IMR-90 (cell line): ENCODE measurements around the gene SLC2A14. TPM values are rescaled to one million over a fixed set of nuclear protein-coding genes. Genes with fewer than 3 reads are reported as not detected.

Source experiments
- ATAC-seq: fragments of 200-7000 bp; cut with Tn5 transposase; 2 replicates; pipeline ENCODE4 v1.9.1; 2020; ENCODE audit warnings: low read depth, mild to moderate bottlenecking, moderate library complexity
- BruUV-seq: library from RNA; stranded (reverse); fragments of 400-500 nt; replicated peaks from 2 replicates; lab custom pipeline; 2021; lab: Mats Ljungman, UMichigan
- CTCF ChIA-PET: fragments of 300-600 bp; formaldehyde crosslinking; extraction: SDS; loops from one replicate; lab custom pipeline; 2021; ENCODE audit warnings: antibody characterized with exemption; lab: Yijun Ruan, JAX
- POLR2A ChIA-PET: fragments of 300-600 bp; sonication (Branson Sonifier 250); formaldehyde crosslinking; loops from one replicate; lab custom pipeline; 2022; ENCODE audit warnings: antibody characterized with exemption; ENCODE audit not compliant: unreplicated experiment; lab: Charles Lee
- DNase-seq: peaks from one replicate; pipeline ENCODE4 v3.0.0; 2013
- H2AFZ ChIP-seq: replicated peaks from 2 replicates; pipeline ENCODE3; 2013; ENCODE audit warnings: low read length, mild to moderate bottlenecking; ENCODE audit not compliant: poor library complexity
- H2AK5ac ChIP-seq: 2 replicates; pipeline ENCODE4 v1.6.1; 2013; ENCODE audit warnings: low read depth, low read length, inconsistent platforms
- H2AK9ac ChIP-seq: replicated peaks from 2 replicates; pipeline ENCODE3; 2013; ENCODE audit warnings: mild to moderate bottlenecking, low read depth, low read length, moderate library complexity; ENCODE audit not compliant: poor library complexity
- H2BK120ac ChIP-seq: 2 replicates; pipeline ENCODE4 v1.6.1; 2013; ENCODE audit warnings: low read depth, low read length, inconsistent platforms
- H2BK15ac ChIP-seq: 3 replicates; pipeline ENCODE4 v1.6.1; 2013; ENCODE audit warnings: low read depth, low read length, inconsistent platforms
- H2BK20ac ChIP-seq: 2 replicates; pipeline ENCODE4 v1.6.1; 2013; ENCODE audit warnings: low read depth, mild to moderate bottlenecking, inconsistent platforms, low read length, moderate library complexity
- H2BK5ac ChIP-seq: 2 replicates; pipeline ENCODE4 v1.6.1; 2013; ENCODE audit warnings: mild to moderate bottlenecking, low read depth, low read length, inconsistent platforms; ENCODE audit not compliant: poor library complexity, severe bottlenecking
- H3K14ac ChIP-seq: replicated peaks from 2 replicates; pipeline ENCODE4 v1.6.1; 2013; ENCODE audit warnings: low read depth, low read length, inconsistent platforms
- H3K18ac ChIP-seq: 2 replicates; pipeline ENCODE4 v1.6.1; 2013; ENCODE audit warnings: low read depth, low read length, control low read depth
- H3K23ac ChIP-seq: 2 replicates; pipeline ENCODE4 v1.6.1; 2013; ENCODE audit warnings: low read depth, low read length, inconsistent platforms
- H3K27ac ChIP-seq: 2 replicates; pipeline ENCODE4 v1.5.1; 2013; ENCODE audit warnings: mild to moderate bottlenecking, control low read depth, low read length; ENCODE audit not compliant: insufficient read depth
- H3K27me3 ChIP-seq: 2 replicates; pipeline ENCODE4 v1.6.1; 2013; ENCODE audit warnings: low read length; ENCODE audit not compliant: control insufficient read depth, insufficient read depth
- H3K36me3 ChIP-seq: 2 replicates; pipeline ENCODE4 v1.6.1; 2013; ENCODE audit warnings: low read length, mixed read lengths; ENCODE audit not compliant: control insufficient read depth, insufficient read depth
- H3K4ac ChIP-seq: 2 replicates; pipeline ENCODE4 v1.6.1; 2013; ENCODE audit warnings: low read depth, low read length, inconsistent platforms
- H3K4me1 ChIP-seq: 2 replicates; pipeline ENCODE4 v1.6.1; 2013; ENCODE audit warnings: low read length, mixed read lengths; ENCODE audit not compliant: control insufficient read depth, insufficient read depth
- H3K4me2 ChIP-seq: 2 replicates; pipeline ENCODE4 v1.6.1; 2013; ENCODE audit warnings: low read depth, mild to moderate bottlenecking, control low read depth, low read length, moderate library complexity
- H3K4me3 ChIP-seq: 2 replicates; pipeline ENCODE4 v1.5.1; 2013; ENCODE audit warnings: low read depth, mild to moderate bottlenecking, control low read depth, low read length, moderate library complexity; ENCODE audit not compliant: insufficient read depth
- H3K56ac ChIP-seq: 2 replicates; pipeline ENCODE4 v1.6.1; 2013; ENCODE audit warnings: low read length, inconsistent platforms; ENCODE audit not compliant: insufficient read depth; ENCODE audit errors: extremely low read depth
- H3K79me1 ChIP-seq, 2 experiments: 2 replicates each; pipeline ENCODE4 v1.6.1; 2013; ENCODE audit warnings: low read length in 2 of 2, inconsistent platforms in 1 of 2, low read depth in 1 of 2
- H3K9ac ChIP-seq: 2 replicates; pipeline ENCODE4 v1.6.1; 2013; ENCODE audit warnings: low read depth, low read length, control low read depth
- H3K9me1 ChIP-seq: 2 replicates; pipeline ENCODE4 v1.6.1; 2013; ENCODE audit warnings: low read length, inconsistent platforms; ENCODE audit not compliant: insufficient read depth
- H3K9me3 ChIP-seq: 2 replicates; pipeline ENCODE4 v1.6.1; 2013; ENCODE audit warnings: low read length; ENCODE audit not compliant: control insufficient read depth, insufficient read depth
- H4K20me1 ChIP-seq: 2 replicates; pipeline ENCODE4 v1.6.1; 2013; ENCODE audit warnings: low read length, inconsistent platforms; ENCODE audit not compliant: insufficient read depth
- H4K5ac ChIP-seq: 2 replicates; pipeline ENCODE4 v1.6.1; 2013; ENCODE audit warnings: mild to moderate bottlenecking, low read depth, low read length, control low read depth
- H4K8ac ChIP-seq, 2 experiments: 2 replicates each; pipeline ENCODE4 v1.6.1; 2013; ENCODE audit warnings: low read depth in 2 of 2, low read length in 2 of 2, control low read depth in 1 of 2, inconsistent platforms in 1 of 2
- H4K91ac ChIP-seq: 2 replicates; pipeline ENCODE4 v1.6.1; 2013; ENCODE audit warnings: low read depth, low read length, inconsistent platforms; ENCODE audit not compliant: insufficient read depth
- BHLHE40 ChIP-seq: fragments of 150-350 bp; IDR thresholded peaks from 2 replicates; pipeline ENCODE4 v1.6.1; 2016; ENCODE audit warnings: mild to moderate bottlenecking, low read depth, low read length
- CEBPB ChIP-seq: IDR thresholded peaks from 2 replicates; pipeline ENCODE4 v1.6.1; 2012; ENCODE audit warnings: low read depth, low read length, improper control_type of control experiment
- MAFK ChIP-seq: IDR thresholded peaks from 2 replicates; pipeline ENCODE4 v1.6.1; 2012; ENCODE audit warnings: low read depth, low read length, improper control_type of control experiment
- POLR2A ChIP-seq: IDR thresholded peaks from 2 replicates; pipeline ENCODE4 v1.6.1; 2012; ENCODE audit warnings: mild to moderate bottlenecking, low read depth, low read length
- WGBS, 2 experiments: methylation state at CpG; one replicate each; pipeline versions ENCODE4 v1.1.5 to v1.1.7; 2013; ENCODE audit warnings: missing lambda C conversion rate in 2 of 2; ENCODE audit not compliant: insufficient read length in 1 of 2; ENCODE audit errors: extremely low coverage in 2 of 2; 5-methylcytosine and 5-hydroxymethylcytosine counted together
- dilution Hi-C: fragments of 300-500 bp; cut with HindIII; formaldehyde crosslinking; loops from one replicate; pipeline ENCODE4 v1.14.3; 2018; ENCODE audit warnings: low sequenced_read_pairs; ENCODE audit not compliant: unreplicated experiment
- in situ Hi-C: fragments of 300-500 bp; cut with MboI; formaldehyde crosslinking; loops from 3 replicates; pipeline ENCODE4 v1.14.3; 2019; ENCODE audit warnings: low sequenced_read_pairs, inconsistent platforms, mixed read lengths
- intact Hi-C: fragments of 100-400 bp; cut with micrococcal nuclease; formaldehyde crosslinking; loops from 2 replicates; pipeline ENCODE4 v1.10.0; 2022
- polyA plus RNA-seq, 3 experiments: library from polyadenylated mRNA; depleted of rRNA; stranded (reverse); fragments of >200 nt; gene quantifications; 2 replicates each; pipeline ENCODE4 v1.2.3, GENCODE V29; 2012; ENCODE audit warnings: low replicate concordance in 1 of 3
- total RNA-seq: library from RNA; depleted of rRNA; stranded (reverse); fragments of >200 nt; gene quantifications from 2 replicates; pipeline ENCODE4 v1.2.3, GENCODE V29; 2012

SLC2A14 gene
- total and polyA plus RNA-seq, 2 of the 4 experiments (the other 2 are of a cell fraction) = 0.05 TPM; not detected in 1

DNA sequence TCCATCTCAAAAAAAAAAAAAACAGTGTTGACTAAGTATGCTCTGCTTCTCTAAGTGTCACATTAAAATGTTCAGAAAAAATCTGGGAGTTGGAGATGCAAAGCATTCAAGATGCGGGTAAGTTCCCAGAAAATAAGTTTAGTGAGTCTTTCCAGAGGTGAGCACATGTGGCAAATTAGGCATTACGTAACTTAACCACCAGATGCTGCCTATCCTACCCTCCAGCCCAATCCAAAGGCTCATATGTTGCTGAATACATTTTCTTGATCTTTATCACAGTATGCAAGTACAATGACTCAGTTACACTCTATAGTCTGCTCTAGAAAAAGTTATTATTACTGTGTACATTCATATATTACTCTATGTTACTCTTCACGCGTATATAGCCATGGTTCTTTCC, 3.6 kb downstream of the SLC2A14 start:
- no peak overlapping the region for H2BK120ac ChIP-seq
- H3K9ac ChIP-seq = no peak overlapping the region
- BruUV-seq = no TSS peak
- no peaks in the 10 kb centered on the region for H3K9me3 ChIP-seq
- no peaks in the 10 kb centered on the region for H3K36me3 ChIP-seq
- H3K27ac ChIP-seq = no peak overlapping the region
- no peaks in the 10 kb centered on the region for H3K4me1 ChIP-seq
- ChIA-PET CTCF (interaction anchor here (0.6 kb wide), 1 partner anchor 39 kb away, joined by 3 read pairs; no protein-coding TSS in a partner anchor), POLR2A (no interaction called here)
- no peak for ATAC-seq
- peaks cover 31% of the 10 kb centered on the region for H3K27me3 ChIP-seq
- no CpG with 5 or more reads among the region's 4 CpGs for WGBS, 2 experiments
- no peak for TF ChIP-seq POLR2A
- TF ChIP-seq BHLHE40 = no peak
- no peak for TF ChIP-seq MAFK
- TF ChIP-seq CEBPB = peak; percentile 69
- no peak overlapping the region for H2AFZ ChIP-seq
- H2BK15ac ChIP-seq = no peak overlapping the region
- no peak overlapping the region for H3K4ac ChIP-seq
- intact Hi-C loops (no loop called here), dilution Hi-C loops (no loop called here), in situ Hi-C loops (no loop called here)
- H2AK9ac ChIP-seq = no peak overlapping the region
- no peak overlapping the region for H3K56ac ChIP-seq
- peak; percentile 64 for DNase-seq
- H3K18ac ChIP-seq = no peak overlapping the region
- H3K14ac ChIP-seq = no peak overlapping the region
- H4K91ac ChIP-seq = no peak overlapping the region
- no peak overlapping the region for H2BK20ac ChIP-seq
- no peak overlapping the region for H2BK5ac ChIP-seq
- H4K20me1 ChIP-seq = no peaks in the 10 kb centered on the region
- no peaks in the 10 kb centered on the region for H3K9me1 ChIP-seq
- no peak overlapping the region for H3K4me2 ChIP-seq
- no peak overlapping the region for H4K8ac ChIP-seq
- H2AK5ac ChIP-seq = no peak overlapping the region
- H4K5ac ChIP-seq = no peak overlapping the region
- no peak overlapping the region for H3K4me3 ChIP-seq
- no peak overlapping the region for H3K23ac ChIP-seq
- H3K79me1 ChIP-seq = no peaks in the 10 kb centered on the region
